ENCODE measurements around the gene GZMM. TPM values are rescaled to one million over a fixed set of nuclear protein-coding genes. Genes with fewer than 3 reads are reported as not detected.

Gene GZMM
- total RNA-seq, 1 donor from 2014 or later = 2.9 TPM

- ATAC-seq (no peak), DNase-seq (no peak)
- Histone ChIP-seq H3K36me3 (no peaks in the 10 kb centered on the region), H3K27ac (no peak overlapping the region), H3K9me3 (no peaks in the 10 kb centered on the region), H3K4me3 (no peak overlapping the region), H3K27me3 (peaks cover 34% of the 10 kb centered on the region), H3K4me1 (no peaks in the 10 kb centered on the region)
- TF ChIP-seq CTCF (IDR thresholded peaks at IDR 0.05) = no peak
- intact Hi-C loops (cut with DNase I) = no loop called here
Measured at GRCh38 chr19:496986-497385, 46.9 kb upstream of the GZMM start.

- H3K9me3 ChIP-seq = no peaks in the 10 kb centered on the region
- H3K4me1 ChIP-seq = no peaks in the 10 kb centered on the region
- intact Hi-C loops (cut with DNase I) = no loop called here
- no peak for TF ChIP-seq CTCF (IDR thresholded peaks at IDR 0.05)
- no peak overlapping the region for H3K4me3 ChIP-seq
- H3K27ac ChIP-seq = no peak overlapping the region
- no peaks in the 10 kb centered on the region for H3K36me3 ChIP-seq
- DNase-seq (peak; percentile 65), ATAC-seq (no peak)
- H3K27me3 ChIP-seq = peaks cover 34% of the 10 kb centered on the region
Measured at GRCh38 chr19:497491-497868, 46.4 kb upstream of the GZMM start.

- Histone ChIP-seq H3K27me3 (peaks cover 34% of the 10 kb centered on the region), H3K4me1 (no peaks in the 10 kb centered on the region), H3K27ac (no peak overlapping the region), H3K9me3 (no peaks in the 10 kb centered on the region), H3K4me3 (no peak overlapping the region), H3K36me3 (no peaks in the 10 kb centered on the region)
- intact Hi-C loops (cut with DNase I) = no loop called here
- no peak for DNase-seq
- ATAC-seq = no peak
- TF ChIP-seq CTCF (IDR thresholded peaks at IDR 0.05) = no peak
Measured at GRCh38 chr19:497869-498510, 45.9 kb upstream of the GZMM start.

GRCh38 chr19:498511-498891 is 45.4 kb upstream of the GZMM start:
- no peak for ATAC-seq
- H3K9me3 ChIP-seq = no peaks in the 10 kb centered on the region
- no peaks in the 10 kb centered on the region for H3K36me3 ChIP-seq
- H3K27me3 ChIP-seq = peaks cover 34% of the 10 kb centered on the region
- H3K27ac ChIP-seq = no peak overlapping the region
- H3K4me3 ChIP-seq = no peak overlapping the region
- intact Hi-C loops (cut with DNase I) = no loop called here
- no peak for TF ChIP-seq CTCF (IDR thresholded peaks at IDR 0.05)
- H3K4me1 ChIP-seq = no peaks in the 10 kb centered on the region
- no peak for DNase-seq

DNA sequence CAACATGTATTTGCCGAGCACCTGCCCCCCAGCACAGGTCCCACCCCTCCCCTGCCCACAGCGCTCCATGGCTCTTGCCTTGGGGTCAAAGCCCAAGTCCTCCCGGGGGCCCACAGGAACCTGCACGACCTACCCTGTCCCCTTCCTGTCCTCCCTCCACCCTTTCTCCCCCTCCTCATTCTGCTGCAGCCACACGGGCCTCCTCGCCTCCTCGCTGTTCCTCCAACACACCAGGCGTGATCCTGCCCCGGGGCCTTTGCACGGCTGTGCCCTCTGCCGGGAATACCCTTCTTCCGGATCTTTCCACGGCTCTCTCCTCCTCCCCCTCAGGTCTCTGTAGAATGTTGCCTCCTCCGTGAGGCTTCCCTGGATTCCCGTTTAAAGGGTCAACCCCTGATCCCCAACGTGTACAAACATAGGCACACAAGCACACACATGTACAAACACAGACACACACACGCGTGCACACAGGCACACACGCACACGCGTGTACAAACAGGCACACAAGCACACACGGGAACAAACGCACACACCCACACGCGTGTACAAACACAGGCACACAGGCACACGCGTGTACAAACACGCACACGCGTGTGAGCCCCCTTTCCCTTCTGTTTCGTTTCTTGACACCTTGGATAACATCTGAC is 44.8 kb upstream of the GZMM start:
- no peak overlapping the region for H3K27ac ChIP-seq
- no peaks in the 10 kb centered on the region for H3K9me3 ChIP-seq
- H3K36me3 ChIP-seq = no peaks in the 10 kb centered on the region
- intact Hi-C loops (cut with DNase I) = no loop called here
- no peak for TF ChIP-seq CTCF (IDR thresholded peaks at IDR 0.05)
- H3K27me3 ChIP-seq = peaks cover 34% of the 10 kb centered on the region
- H3K4me3 ChIP-seq = no peak overlapping the region
- no peaks in the 10 kb centered on the region for H3K4me1 ChIP-seq
- DNase-seq (no peak), ATAC-seq (no peak)
